ENCODE measurements around the gene GRID1.

The GRID1 gene

GRCh38 chr10:85613391-85613790 lies 753.2 kb downstream of the GRID1 start:
- TF ChIP-seq POLR2A (IDR thresholded peaks at IDR 0.05; ENCODE audit: low read length) (no peak), GATA1 (IDR thresholded peaks at IDR 0.05; ENCODE audit: low read depth, low read length) (no peak)
- no peak for DNase-seq

GRCh38 chr10:85612833-85613232 lies 753.8 kb downstream of the GRID1 start:
- no peak for TF ChIP-seq GATA1 (IDR thresholded peaks at IDR 0.05; ENCODE audit: low read depth, low read length)
- TF ChIP-seq POLR2A (IDR thresholded peaks at IDR 0.05; ENCODE audit: low read length), result no peak
- DNase-seq, result no peak

- TF ChIP-seq GATA1 (IDR thresholded peaks at IDR 0.05; ENCODE audit: low read depth, low read length) (no peak), POLR2A (IDR thresholded peaks at IDR 0.05; ENCODE audit: low read length) (no peak)
- no peak for DNase-seq
Observed at GRCh38 chr10:85612378-85612775, 754.2 kb downstream of the GRID1 start.

GRCh38 chr10:85611746-85612377 lies 754.7 kb downstream of the GRID1 start:
- no peak for DNase-seq
- TF ChIP-seq POLR2A (IDR thresholded peaks at IDR 0.05; ENCODE audit: low read length) (no peak), GATA1 (IDR thresholded peaks at IDR 0.05; ENCODE audit: low read depth, low read length) (no peak)

- TF ChIP-seq POLR2A (IDR thresholded peaks at IDR 0.05; ENCODE audit: low read length) (no peak), GATA1 (IDR thresholded peaks at IDR 0.05; ENCODE audit: low read depth, low read length) (no peak)
- DNase-seq, result no peak
Observed at GRCh38 chr10:85611093-85611740, 755.4 kb downstream of the GRID1 start.

GRCh38 chr10:85610381-85611092 lies 756.1 kb downstream of the GRID1 start:
- no peak for DNase-seq
- TF ChIP-seq POLR2A (IDR thresholded peaks at IDR 0.05; ENCODE audit: low read length) (no peak), GATA1 (IDR thresholded peaks at IDR 0.05; ENCODE audit: low read depth, low read length) (no peak)

- DNase-seq, result no peak
- TF ChIP-seq GATA1 (IDR thresholded peaks at IDR 0.05; ENCODE audit: low read depth, low read length) (no peak), POLR2A (IDR thresholded peaks at IDR 0.05; ENCODE audit: low read length) (no peak)
Observed at GRCh38 chr10:85609509-85609908, 757.1 kb downstream of the GRID1 start.

- TF ChIP-seq GATA1 (IDR thresholded peaks at IDR 0.05; ENCODE audit: low read depth, low read length) (no peak), POLR2A (IDR thresholded peaks at IDR 0.05; ENCODE audit: low read length) (no peak)
- DNase-seq, result no peak
Observed at GRCh38 chr10:85608706-85609105, 757.9 kb downstream of the GRID1 start.

- DNase-seq, result no peak
- TF ChIP-seq POLR2A (IDR thresholded peaks at IDR 0.05; ENCODE audit: low read length), result no peak
- TF ChIP-seq GATA1 (IDR thresholded peaks at IDR 0.05; ENCODE audit: low read depth, low read length), result no peak
Observed at GRCh38 chr10:85607043-85607695, 759.4 kb downstream of the GRID1 start.

- no peak for DNase-seq
- TF ChIP-seq GATA1 (IDR thresholded peaks at IDR 0.05; ENCODE audit: low read depth, low read length), result no peak
- TF ChIP-seq POLR2A (IDR thresholded peaks at IDR 0.05; ENCODE audit: low read length), result no peak
Observed at GRCh38 chr10:85606401-85606800, 760.2 kb downstream of the GRID1 start.

GRCh38 chr10:85604884-85605283 lies 761.7 kb downstream of the GRID1 start:
- TF ChIP-seq POLR2A (IDR thresholded peaks at IDR 0.05; ENCODE audit: low read length), result no peak
- no peak for DNase-seq

- TF ChIP-seq GATA1 (IDR thresholded peaks at IDR 0.05; ENCODE audit: low read depth, low read length) (no peak), POLR2A (IDR thresholded peaks at IDR 0.05; ENCODE audit: low read length) (no peak)
- DNase-seq, result no peak
Observed at GRCh38 chr10:85604136-85604725, 762.4 kb downstream of the GRID1 start.

- DNase-seq, result no peak
- TF ChIP-seq GATA1 (IDR thresholded peaks at IDR 0.05; ENCODE audit: low read depth, low read length) (no peak), POLR2A (IDR thresholded peaks at IDR 0.05; ENCODE audit: low read length) (no peak)
Observed at GRCh38 chr10:85603151-85603940, 763.2 kb downstream of the GRID1 start.

Measured in erythroblast (primary cell).